ENCODE measurements around the gene SLC43A3.

The SLC43A3 gene

GRCh38 chr11:57463671-57464538 lies 37.0 kb upstream of the SLC43A3 start:
- DNase-seq: no peak
- TF ChIP-seq GATA1 (IDR thresholded peaks at IDR 0.05; ENCODE audit: low read depth, low read length): no peak
- no peak for TF ChIP-seq POLR2A (IDR thresholded peaks at IDR 0.05; ENCODE audit: low read length)

GRCh38 chr11:57462597-57462996 lies 35.7 kb upstream of the SLC43A3 start:
- TF ChIP-seq POLR2A (IDR thresholded peaks at IDR 0.05; ENCODE audit: low read length) (no peak), GATA1 (IDR thresholded peaks at IDR 0.05; ENCODE audit: low read depth, low read length) (no peak)
- no peak for DNase-seq

- TF ChIP-seq GATA1 (IDR thresholded peaks at IDR 0.05; ENCODE audit: low read depth, low read length) (no peak), POLR2A (IDR thresholded peaks at IDR 0.05; ENCODE audit: low read length) (no peak)
- no peak for DNase-seq
Observed at GRCh38 chr11:57461841-57462489, 35.0 kb upstream of the SLC43A3 start.

- no peak for DNase-seq
- TF ChIP-seq GATA1 (IDR thresholded peaks at IDR 0.05; ENCODE audit: low read depth, low read length): no peak
- TF ChIP-seq POLR2A (IDR thresholded peaks at IDR 0.05; ENCODE audit: low read length): no peak
Observed at GRCh38 chr11:57460758-57461749, 34.1 kb upstream of the SLC43A3 start.

GRCh38 chr11:57460022-57460757 lies 33.3 kb upstream of the SLC43A3 start, which contains the start of gene RTN4RL2:
Gene RTN4RL2 (plus strand): TSS chr11:57460528. CDS start chr11:57460866, 338 bp downstream.
- peak; percentile 65 to 76 for DNase-seq

GRCh38 chr11:57459164-57460021 lies 32.5 kb upstream of the SLC43A3 start:
- peak; percentile 51 to 64 for DNase-seq

More at GRCh38 chr11:57460022-57460757, 33.3 kb upstream of the SLC43A3 start, which contains the start of gene RTN4RL2:
- TF ChIP-seq POLR2A (IDR thresholded peaks at IDR 0.05; ENCODE audit: low read length) (no peak), GATA1 (IDR thresholded peaks at IDR 0.05; ENCODE audit: low read depth, low read length) (no peak)

GRCh38 chr11:57458410-57459163 lies 31.7 kb upstream of the SLC43A3 start:
- no peak for TF ChIP-seq POLR2A (IDR thresholded peaks at IDR 0.05; ENCODE audit: low read length)
- no peak for TF ChIP-seq GATA1 (IDR thresholded peaks at IDR 0.05; ENCODE audit: low read depth, low read length)
- peak; percentile 65 to 79 for DNase-seq

More at GRCh38 chr11:57459164-57460021, 32.5 kb upstream of the SLC43A3 start:
- TF ChIP-seq GATA1 (IDR thresholded peaks at IDR 0.05; ENCODE audit: low read depth, low read length): no peak
- no peak for TF ChIP-seq POLR2A (IDR thresholded peaks at IDR 0.05; ENCODE audit: low read length)

GRCh38 chr11:57458060-57458409 lies 31.1 kb upstream of the SLC43A3 start:
- peak in 1 of 2 experiments; percentile 54 for DNase-seq

GRCh38 chr11:57457643-57458023 lies 30.7 kb upstream of the SLC43A3 start:
- no peak for DNase-seq
- TF ChIP-seq GATA1 (IDR thresholded peaks at IDR 0.05; ENCODE audit: low read depth, low read length): no peak
- no peak for TF ChIP-seq POLR2A (IDR thresholded peaks at IDR 0.05; ENCODE audit: low read length)

More at GRCh38 chr11:57458060-57458409, 31.1 kb upstream of the SLC43A3 start:
- TF ChIP-seq POLR2A (IDR thresholded peaks at IDR 0.05; ENCODE audit: low read length) (no peak), GATA1 (IDR thresholded peaks at IDR 0.05; ENCODE audit: low read depth, low read length) (no peak)

GRCh38 chr11:57456960-57457642 lies 30.2 kb upstream of the SLC43A3 start:
- peak; percentile 81 to 90 for DNase-seq
- TF ChIP-seq POLR2A (IDR thresholded peaks at IDR 0.05; ENCODE audit: low read length) (no peak), GATA1 (IDR thresholded peaks at IDR 0.05; ENCODE audit: low read depth, low read length) (no peak)

Measured in erythroblast (primary cell).